GM12874 (cell line): Measurements from ENCODE around the gene TRIM68.

ENCODE experiments used
- CTCF ChIP-seq: IDR thresholded peaks from 2 replicates; pipeline ENCODE4 v1.5.1; 2011; ENCODE audit warnings: low read depth, mild to moderate bottlenecking, control low read depth, low read length, moderate library complexity; ENCODE audit not compliant: insufficient read depth

The TRIM68 gene

GRCh38 chr11:4569075-4569474 lies 39.0 kb downstream of the TRIM68 start:
- no peak for TF ChIP-seq CTCF

GRCh38 chr11:4565371-4565770 lies 42.7 kb downstream of the TRIM68 start:
- no peak for TF ChIP-seq CTCF

- no peak for TF ChIP-seq CTCF
These were observed 47.6 kb downstream of the TRIM68 start for GRCh38 chr11:4560467-4560866.

- TF ChIP-seq CTCF: no peak
These were observed 48.2 kb downstream of the TRIM68 start for GRCh38 chr11:4559527-4560440.

GRCh38 chr11:4551346-4551979 lies 56.6 kb downstream of the TRIM68 start:
- peak; percentile 36; the same call in 1 of the 2 replicates for TF ChIP-seq CTCF
